HUES6 (cell line): Measurements from ENCODE around the gene CS.
"Not testable (repeated sequence)": the region's sequence is repeated elsewhere in the genome, so short reads cannot be mapped to it uniquely, and the experiment has no call there.

Experiments used
- H3K27ac ChIP-seq: 2 replicates; pipeline ENCODE4 v1.7.0; 2013; ENCODE audit warnings: low read depth, mild to moderate bottlenecking, low read length, inconsistent platforms
- H3K27me3 ChIP-seq: 2 replicates; pipeline ENCODE4 v1.6.1; 2013; ENCODE audit warnings: low read length; ENCODE audit not compliant: control insufficient read depth, insufficient read depth
- H3K36me3 ChIP-seq: 2 replicates; pipeline ENCODE4 v1.6.1; 2013; ENCODE audit warnings: low read length; ENCODE audit not compliant: control insufficient read depth, insufficient read depth
- H3K4me1 ChIP-seq: 2 replicates; pipeline ENCODE4 v1.6.1; 2013; ENCODE audit warnings: low read length; ENCODE audit not compliant: control insufficient read depth, insufficient read depth
- H3K4me3 ChIP-seq: 2 replicates; pipeline ENCODE4 v1.5.1; 2013; ENCODE audit warnings: low read depth, low read length
- H3K9ac ChIP-seq: one replicate; pipeline ENCODE4 v1.6.1; 2013; ENCODE audit warnings: mild to moderate bottlenecking, low read length
- H3K9me3 ChIP-seq: 2 replicates; pipeline ENCODE4 v1.6.1; 2013; ENCODE audit warnings: low read depth, low read length; ENCODE audit not compliant: control insufficient read depth, insufficient read depth

Gene CS

DNA sequence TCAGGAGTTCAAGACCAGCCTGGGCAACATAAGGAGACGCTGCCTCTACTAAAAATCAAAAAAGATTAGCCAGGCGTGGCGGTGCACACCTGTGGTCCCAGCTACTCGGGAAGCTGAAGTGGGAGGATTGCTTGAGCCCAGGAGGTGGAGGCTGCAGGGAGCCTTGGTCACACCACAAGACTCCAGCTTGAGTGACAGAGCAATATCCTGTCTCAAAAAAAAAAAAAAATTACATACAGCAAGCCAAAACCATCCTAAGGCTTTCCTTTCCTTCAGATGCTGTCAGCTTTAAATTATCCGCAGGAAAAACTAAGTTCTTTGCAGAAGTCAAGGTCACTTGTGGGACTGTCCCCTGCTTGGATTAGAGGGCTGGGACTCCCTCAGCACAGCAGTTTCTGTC lies 1.3 kb downstream of the CS start:
- peak overlapping the region; percentile 94 for H3K9ac ChIP-seq
- H3K36me3 ChIP-seq: peaks cover 38% of the 10 kb centered on the region
- no peaks in the 10 kb centered on the region for H3K9me3 ChIP-seq
- no peak overlapping the region for H3K27ac ChIP-seq
- peak overlapping the region; percentile 97 for H3K4me3 ChIP-seq
- H3K27me3 ChIP-seq: no peaks in the 10 kb centered on the region
- H3K4me1 ChIP-seq: peaks cover 8% of the 10 kb centered on the region; the same call in 1 of the 2 replicates

DNA sequence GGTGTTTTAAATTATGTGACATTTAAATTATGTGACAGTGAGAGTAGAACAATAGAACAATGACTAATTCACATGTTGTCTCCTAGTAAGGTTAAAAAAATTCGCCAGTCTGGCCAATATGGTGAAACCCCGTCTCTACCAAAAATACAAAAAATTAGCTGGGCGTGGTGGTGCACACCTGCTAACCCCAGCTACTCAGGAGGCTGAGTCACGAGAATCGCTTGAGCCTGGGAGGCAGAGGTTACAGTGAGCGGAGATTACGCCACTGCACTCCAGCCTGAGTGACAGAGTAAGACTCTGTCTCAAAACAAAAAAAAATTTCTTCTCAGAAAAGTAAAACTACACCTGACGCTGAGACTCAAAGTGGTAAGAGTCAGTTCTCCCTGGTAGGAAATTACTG lies 2.7 kb downstream of the CS start:
- Histone ChIP-seq H3K27ac (no peak overlapping the region), H3K4me3 (no peak overlapping the region), H3K4me1 (peaks cover 8% of the 10 kb centered on the region; the same call in 1 of the 2 replicates), H3K9me3 (no peaks in the 10 kb centered on the region), H3K36me3 (peaks cover 40% of the 10 kb centered on the region), H3K27me3 (no peaks in the 10 kb centered on the region), H3K9ac (no peak overlapping the region)

DNA sequence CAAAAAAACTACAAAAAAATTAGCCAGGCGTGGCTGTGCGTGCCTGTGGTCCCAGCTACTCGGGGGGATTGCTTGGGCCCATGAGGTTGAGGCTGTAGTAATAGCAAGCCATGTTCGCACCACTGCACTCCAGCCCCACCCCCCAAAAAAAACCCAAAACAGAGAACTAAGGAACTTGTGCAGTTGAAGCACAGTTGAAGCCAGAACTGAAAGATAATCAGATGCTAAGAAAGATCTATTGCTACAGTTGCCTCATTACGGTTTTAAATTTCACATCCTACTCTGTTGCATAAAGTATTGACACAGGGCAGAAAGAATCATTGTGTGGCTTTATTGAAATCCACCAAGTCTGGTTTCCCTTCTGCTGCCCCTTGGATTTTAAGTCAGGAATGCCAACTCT lies 3.8 kb downstream of the CS start:
- Histone ChIP-seq H3K9ac (no peak overlapping the region), H3K4me1 (peaks cover 10% of the 10 kb centered on the region; the same call in 1 of the 2 replicates), H3K9me3 (no peaks in the 10 kb centered on the region), H3K27me3 (no peaks in the 10 kb centered on the region), H3K27ac (no peak overlapping the region), H3K36me3 (peaks cover 41% of the 10 kb centered on the region), H3K4me3 (no peak overlapping the region)

DNA sequence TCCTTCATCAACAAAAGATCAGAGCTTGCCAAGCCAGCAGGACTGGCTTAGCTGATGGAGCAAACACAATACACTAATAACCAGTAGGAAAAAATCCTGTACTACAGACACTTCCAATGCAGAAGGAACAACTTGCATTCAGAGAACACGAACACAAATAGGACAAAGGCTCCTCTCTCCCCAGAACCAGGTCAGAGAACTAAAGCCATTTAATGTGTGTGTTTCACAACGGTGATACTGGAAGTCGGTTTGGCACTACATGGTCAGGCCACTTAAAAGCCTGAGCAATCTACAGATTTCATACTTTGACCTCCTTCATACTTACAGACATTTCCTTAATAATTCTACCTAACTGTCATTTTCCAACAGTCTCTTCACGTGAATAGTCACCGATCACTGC lies 6.3 kb downstream of the CS start:
- peaks cover 54% of the 10 kb centered on the region for H3K36me3 ChIP-seq
- H3K9ac ChIP-seq: no peak overlapping the region

DNA sequence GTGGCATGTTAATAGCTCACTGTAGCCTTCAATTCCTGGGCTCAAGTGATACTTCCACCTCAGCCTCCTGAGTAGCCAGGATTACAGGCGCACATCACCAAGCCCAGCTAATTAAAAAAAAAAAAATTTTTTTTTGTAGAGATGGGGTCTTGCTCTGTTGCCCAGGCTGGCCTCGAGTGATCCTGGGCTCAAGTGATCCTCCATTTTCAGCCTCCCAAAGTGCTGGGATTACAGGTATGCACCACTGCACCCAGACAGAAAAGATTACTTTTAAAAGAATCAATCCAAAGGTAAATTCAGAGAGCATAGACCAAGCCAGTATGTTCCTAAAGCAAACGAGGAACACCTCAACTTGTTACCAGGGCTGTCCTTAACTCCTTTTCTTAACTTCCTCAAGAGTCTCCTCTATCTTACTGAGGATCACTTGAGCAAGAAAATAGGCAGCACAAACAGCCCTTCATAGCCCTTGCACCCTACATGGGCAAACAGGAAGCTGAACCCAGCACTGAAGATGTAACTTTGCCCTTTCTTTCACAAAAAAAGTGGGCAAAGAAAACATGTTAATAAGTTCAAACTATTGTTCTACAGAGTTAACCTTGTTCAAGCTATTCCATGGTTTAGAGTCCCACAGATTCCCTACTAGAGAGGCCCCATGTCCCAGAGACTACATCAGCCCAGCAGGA lies 11.3 kb downstream of the CS start:
- Histone ChIP-seq H3K4me3 (no peak overlapping the region), H3K27me3 (no peaks in the 10 kb centered on the region), H3K4me1 (peaks cover 4% of the 10 kb centered on the region; the same call in 1 of the 2 replicates), H3K9ac (no peak overlapping the region), H3K27ac (no peak overlapping the region), H3K9me3 (no peaks in the 10 kb centered on the region), H3K36me3 (peaks cover 42% of the 10 kb centered on the region)

More for the DNA sequence above, 6.3 kb downstream of the CS start:
- H3K27ac ChIP-seq: no peak overlapping the region
- H3K9me3 ChIP-seq: no peaks in the 10 kb centered on the region
- no peaks in the 10 kb centered on the region for H3K27me3 ChIP-seq
- no peak overlapping the region for H3K4me3 ChIP-seq
- peaks cover 4% of the 10 kb centered on the region; the same call in 1 of the 2 replicates for H3K4me1 ChIP-seq

DNA sequence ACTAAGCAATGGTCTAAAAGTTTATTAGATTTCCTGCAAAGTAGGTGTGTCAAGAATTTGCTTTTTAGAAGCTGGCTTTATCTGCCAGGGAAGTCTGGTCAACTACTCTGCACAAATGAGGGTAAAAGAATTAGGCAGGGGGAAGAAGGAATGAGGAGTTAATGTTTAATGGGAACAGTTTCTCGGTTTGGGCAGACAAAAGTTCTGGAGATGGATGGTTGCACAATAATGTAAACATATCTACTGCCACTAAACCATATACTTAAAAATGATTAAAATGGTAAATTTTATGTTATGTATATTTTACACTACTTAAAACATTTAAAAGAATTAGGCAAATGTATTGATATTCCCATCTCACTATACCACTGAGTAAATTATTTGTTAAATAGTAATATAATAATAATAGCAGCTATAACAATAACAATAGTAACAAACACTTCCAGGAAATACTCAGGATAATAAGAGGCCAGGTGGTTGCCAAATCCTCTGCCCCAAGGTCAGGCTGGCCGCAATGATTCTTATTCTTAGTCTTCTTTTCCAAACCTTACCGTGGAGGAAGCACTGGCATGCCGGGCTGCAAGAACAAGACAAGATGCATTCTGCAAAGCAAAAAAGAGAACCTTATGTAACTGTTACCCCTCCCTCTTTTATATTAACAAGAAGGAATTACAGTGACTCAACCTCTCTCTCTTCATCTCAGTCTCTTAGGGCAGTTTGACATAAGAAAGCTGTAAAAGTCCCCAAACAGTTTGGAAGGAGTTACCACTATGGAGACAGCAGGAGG lies 13.9 kb downstream of the CS start:
- Histone ChIP-seq H3K4me3 (no peak overlapping the region), H3K9me3 (no peaks in the 10 kb centered on the region), H3K36me3 (peaks cover 58% of the 10 kb centered on the region), H3K9ac (no peak overlapping the region), H3K27ac (no peak overlapping the region; the same call in 1 of the 2 replicates), H3K27me3 (no peaks in the 10 kb centered on the region), H3K4me1 (peaks cover under 1% of the 10 kb centered on the region; the same call in 1 of the 2 replicates)

DNA sequence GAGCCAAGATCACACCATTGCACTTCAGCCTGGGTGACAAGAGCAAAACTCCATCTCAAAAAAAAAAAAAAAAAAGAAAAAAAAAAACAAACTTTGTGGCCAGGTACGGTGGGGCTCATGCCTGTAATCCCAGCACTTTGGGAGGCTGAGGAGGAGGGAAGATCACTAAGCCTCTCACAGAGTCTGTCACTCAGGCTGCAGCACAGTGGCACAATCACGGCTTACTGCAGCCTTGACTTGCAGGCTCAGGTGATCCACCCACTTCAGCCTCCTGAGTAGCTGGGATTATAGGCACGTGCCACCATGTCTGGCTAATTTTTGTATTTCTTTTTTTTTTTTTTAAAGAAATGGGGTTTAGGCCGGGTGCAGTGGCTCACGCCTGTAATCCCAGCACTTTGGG lies 15.9 kb downstream of the CS start:
- not testable (repeated sequence) for H3K9me3 ChIP-seq, H3K27ac ChIP-seq, H3K4me3 ChIP-seq, H3K27me3 ChIP-seq, H3K4me1 ChIP-seq, H3K9ac ChIP-seq
- H3K36me3 ChIP-seq: peaks cover 65% of the 10 kb centered on the region

DNA sequence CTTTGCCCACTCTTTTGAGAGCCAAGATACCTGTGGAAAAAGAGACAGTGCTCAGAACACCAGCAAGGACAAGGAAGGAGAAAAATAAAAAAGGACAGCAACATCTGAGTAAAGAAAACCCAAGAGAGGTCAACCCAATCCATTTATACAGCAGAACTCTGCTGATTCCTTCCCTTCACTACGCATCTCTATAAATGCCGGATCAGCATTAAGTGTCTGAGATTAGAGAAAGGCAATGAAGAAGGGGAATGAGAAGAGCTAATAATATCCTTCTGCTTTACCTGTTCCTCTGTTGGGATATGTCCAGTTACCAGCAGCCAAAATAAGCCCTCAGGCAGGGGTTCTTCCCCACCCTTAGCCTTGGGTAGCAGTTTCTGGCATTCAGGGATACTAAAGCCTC lies 17.6 kb downstream of the CS start:
- no peak overlapping the region for H3K9ac ChIP-seq
- H3K27me3 ChIP-seq: no peaks in the 10 kb centered on the region
- H3K36me3 ChIP-seq: peaks cover 79% of the 10 kb centered on the region
- H3K4me3 ChIP-seq: no peak overlapping the region
- no peaks in the 10 kb centered on the region for H3K9me3 ChIP-seq
- no peaks in the 10 kb centered on the region for H3K4me1 ChIP-seq
- no peak overlapping the region for H3K27ac ChIP-seq

DNA sequence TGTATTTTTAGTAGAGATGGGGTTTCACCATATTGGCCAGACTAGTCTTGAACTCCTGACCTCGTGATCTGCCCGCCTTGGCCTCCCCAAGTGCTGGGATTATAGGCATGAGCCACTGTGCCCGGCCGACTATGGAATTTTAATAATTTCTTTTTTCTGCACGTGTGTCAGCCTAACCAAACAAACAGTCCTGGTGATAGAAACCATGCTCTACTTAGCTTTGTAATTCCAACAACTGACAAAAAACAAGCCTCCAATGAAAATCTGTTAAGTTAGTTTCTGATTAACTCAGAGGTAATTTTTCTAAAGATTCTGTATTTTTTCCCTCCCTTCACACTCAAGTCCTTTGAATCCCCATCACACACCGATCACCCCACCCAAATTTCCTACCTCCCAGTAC lies 18.1 kb downstream of the CS start:
- Histone ChIP-seq H3K9me3 (no peaks in the 10 kb centered on the region), H3K4me1 (no peaks in the 10 kb centered on the region), H3K4me3 (no peak overlapping the region), H3K27me3 (no peaks in the 10 kb centered on the region), H3K36me3 (peaks cover 79% of the 10 kb centered on the region), H3K27ac (no peak overlapping the region), H3K9ac (no peak overlapping the region)

DNA sequence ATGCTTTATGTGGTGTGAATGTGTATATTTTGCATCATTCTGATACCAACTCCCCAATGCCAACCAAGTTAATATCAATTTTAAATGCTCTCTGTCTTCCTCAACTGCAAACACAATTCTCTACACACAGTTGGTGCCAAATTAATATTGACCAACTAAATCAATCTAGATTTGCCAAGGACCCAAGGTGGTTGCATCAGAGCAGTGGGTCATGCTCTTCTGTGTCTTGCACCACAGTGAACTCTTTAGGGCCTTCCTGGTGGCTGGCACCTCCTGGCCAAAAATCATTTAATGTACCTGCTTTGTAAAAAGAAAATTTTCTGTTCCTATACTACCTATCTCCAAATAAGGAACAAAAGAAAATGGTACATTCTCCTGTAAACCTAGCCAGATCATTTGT lies 19.3 kb downstream of the CS start:
- Histone ChIP-seq H3K4me3 (no peak overlapping the region), H3K36me3 (peaks cover 80% of the 10 kb centered on the region), H3K27me3 (no peaks in the 10 kb centered on the region), H3K4me1 (no peaks in the 10 kb centered on the region), H3K9ac (no peak overlapping the region), H3K27ac (no peak overlapping the region), H3K9me3 (no peaks in the 10 kb centered on the region)

DNA sequence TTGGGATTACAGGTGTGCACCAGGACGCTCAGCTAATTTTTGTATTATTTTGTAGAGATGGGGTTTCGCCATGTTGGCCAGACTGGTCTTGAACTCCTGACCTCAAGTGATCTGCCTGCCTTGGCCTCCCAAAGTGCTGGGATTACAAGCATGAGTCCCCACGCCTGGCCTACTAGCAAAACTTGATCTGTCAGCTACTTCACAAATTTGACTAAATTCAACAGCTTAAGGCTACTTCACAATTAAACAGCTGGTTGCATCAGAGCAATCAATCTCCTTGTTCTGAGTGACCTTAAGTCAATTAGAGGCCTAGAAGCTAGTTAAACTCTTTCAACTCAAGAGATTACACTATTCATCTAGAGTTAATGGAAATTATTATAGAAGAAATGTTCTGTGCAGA lies 21.2 kb downstream of the CS start:
- no peaks in the 10 kb centered on the region for H3K4me1 ChIP-seq
- peaks cover 91% of the 10 kb centered on the region for H3K36me3 ChIP-seq
- no peak overlapping the region for H3K4me3 ChIP-seq
- H3K9ac ChIP-seq: no peak overlapping the region
- no peaks in the 10 kb centered on the region for H3K9me3 ChIP-seq
- H3K27me3 ChIP-seq: no peaks in the 10 kb centered on the region
- no peak overlapping the region for H3K27ac ChIP-seq
